ENCODE results near the gene PPP2R2B. TPM values are rescaled to one million over a fixed set of nuclear protein-coding genes. Genes with fewer than 3 reads are reported as not detected.

PPP2R2B gene
- total RNA-seq, 1 experiment from 2014 or later: not detected

DNA sequence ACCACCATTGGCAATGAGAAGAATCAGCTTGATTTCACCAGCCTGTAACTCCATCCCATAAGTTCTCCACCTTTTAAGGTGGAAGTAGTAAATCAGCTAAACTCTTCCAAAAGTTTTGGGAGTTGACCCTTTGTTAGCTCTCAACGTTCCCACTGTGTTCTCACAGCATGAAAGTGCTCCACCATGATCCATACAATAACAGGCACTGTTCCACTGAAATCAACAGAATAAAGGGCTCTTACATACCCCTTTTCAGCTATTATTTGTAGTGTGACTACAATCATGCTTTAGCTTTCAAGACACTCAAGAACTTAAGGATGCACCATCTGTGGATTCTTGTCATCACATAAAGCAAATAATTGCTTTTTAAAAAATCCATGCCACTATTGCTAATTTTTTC, 81.6 kb downstream of the PPP2R2B start:
- Histone ChIP-seq H3K36me3 (ENCODE audit: low read depth, low read length) (no peaks in the 10 kb centered on the region), H3F3A (ENCODE audit: low read length, unreplicated experiment) (no peaks in the 10 kb centered on the region), H2AFZ (ENCODE audit: low read length) (no peak overlapping the region), H3K9me2 (replicated peaks; ENCODE audit: low read length) (no peaks in the 10 kb centered on the region), H3K9me3 (ENCODE audit: low read length) (no peaks in the 10 kb centered on the region), H3K9ac (ENCODE audit: low read length) (no peak overlapping the region), H3K79me2 (ENCODE audit: low read length) (no peaks in the 10 kb centered on the region), H3K4me2 (ENCODE audit: low read length) (no peak overlapping the region), H3K4me3 (ENCODE audit: low read length) (no peak overlapping the region), H3K4me1 (ENCODE audit: insufficient read depth, low read length) (peaks cover 17% of the 10 kb centered on the region), H3K27ac (ENCODE audit: low read length) (no peak overlapping the region), H4K20me1 (ENCODE audit: low read length) (no peaks in the 10 kb centered on the region), H3K27me3 (ENCODE audit: low read length) (no peaks in the 10 kb centered on the region)
- intact Hi-C loops (cut with micrococcal nuclease): no loop called here
- no TSS peak for BruUV-seq (replicated peaks)
- no peak for DNase-seq
- ATAC-seq: no peak
- CTCF ChIA-PET: no interaction called here
- TF ChIP-seq, protein P1, sequence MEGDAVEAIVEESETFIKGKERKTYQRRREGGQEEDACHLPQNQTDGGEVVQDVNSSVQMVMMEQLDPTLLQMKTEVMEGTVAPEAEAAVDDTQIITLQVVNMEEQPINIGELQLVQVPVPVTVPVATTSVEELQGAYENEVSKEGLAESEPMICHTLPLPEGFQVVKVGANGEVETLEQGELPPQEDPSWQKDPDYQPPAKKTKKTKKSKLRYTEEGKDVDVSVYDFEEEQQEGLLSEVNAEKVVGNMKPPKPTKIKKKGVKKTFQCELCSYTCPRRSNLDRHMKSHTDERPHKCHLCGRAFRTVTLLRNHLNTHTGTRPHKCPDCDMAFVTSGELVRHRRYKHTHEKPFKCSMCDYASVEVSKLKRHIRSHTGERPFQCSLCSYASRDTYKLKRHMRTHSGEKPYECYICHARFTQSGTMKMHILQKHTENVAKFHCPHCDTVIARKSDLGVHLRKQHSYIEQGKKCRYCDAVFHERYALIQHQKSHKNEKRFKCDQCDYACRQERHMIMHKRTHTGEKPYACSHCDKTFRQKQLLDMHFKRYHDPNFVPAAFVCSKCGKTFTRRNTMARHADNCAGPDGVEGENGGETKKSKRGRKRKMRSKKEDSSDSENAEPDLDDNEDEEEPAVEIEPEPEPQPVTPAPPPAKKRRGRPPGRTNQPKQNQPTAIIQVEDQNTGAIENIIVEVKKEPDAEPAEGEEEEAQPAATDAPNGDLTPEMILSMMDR (conservative IDR thresholded peaks at IDR 0.05; ENCODE audit: low read depth, low read length): no peak
- TF ChIP-seq EZH2phosphoT487 (IDR thresholded peaks at IDR 0.05; ENCODE audit: borderline replicate concordance, low read length) (no peak), EZH2 (IDR thresholded peaks at IDR 0.05; ENCODE audit: low read length, unreplicated experiment) (no peak)
- POLR2A ChIA-PET (ENCODE audit: unreplicated experiment): no interaction called here

GRCh38 chr5:146796144-146796543, 82.4 kb downstream of the PPP2R2B start:
- intact Hi-C loops (cut with micrococcal nuclease): no loop called here
- POLR2A ChIA-PET (ENCODE audit: unreplicated experiment): no interaction called here
- TF ChIP-seq EZH2 (IDR thresholded peaks at IDR 0.05; ENCODE audit: low read length, unreplicated experiment): no peak
- TF ChIP-seq, protein P1 (conservative IDR thresholded peaks at IDR 0.05; ENCODE audit: low read depth, low read length): no peak
- no peak for TF ChIP-seq EZH2phosphoT487 (IDR thresholded peaks at IDR 0.05; ENCODE audit: borderline replicate concordance, low read length)
- no peaks in the 10 kb centered on the region for H3K27me3 ChIP-seq (ENCODE audit: low read length)
- H2AFZ ChIP-seq (ENCODE audit: low read length): no peak overlapping the region
- H3K27ac ChIP-seq (ENCODE audit: low read length): no peak overlapping the region
- no peaks in the 10 kb centered on the region for H3K9me3 ChIP-seq (ENCODE audit: low read length)
- H3F3A ChIP-seq (ENCODE audit: low read length, unreplicated experiment): no peaks in the 10 kb centered on the region
- ATAC-seq: no peak
- no peak overlapping the region for H3K9ac ChIP-seq (ENCODE audit: low read length)
- no peaks in the 10 kb centered on the region for H3K79me2 ChIP-seq (ENCODE audit: low read length)
- DNase-seq: peak; percentile 12
- H4K20me1 ChIP-seq (ENCODE audit: low read length): no peaks in the 10 kb centered on the region
- H3K4me3 ChIP-seq (ENCODE audit: low read length): no peak overlapping the region
- no peak overlapping the region for H3K4me2 ChIP-seq (ENCODE audit: low read length)
- BruUV-seq (replicated peaks): no TSS peak
- H3K9me2 ChIP-seq (replicated peaks; ENCODE audit: low read length): no peaks in the 10 kb centered on the region
- H3K36me3 ChIP-seq (ENCODE audit: low read depth, low read length): no peaks in the 10 kb centered on the region
- H3K4me1 ChIP-seq (ENCODE audit: insufficient read depth, low read length): peaks cover 17% of the 10 kb centered on the region
- CTCF ChIA-PET: no interaction called here

DNA sequence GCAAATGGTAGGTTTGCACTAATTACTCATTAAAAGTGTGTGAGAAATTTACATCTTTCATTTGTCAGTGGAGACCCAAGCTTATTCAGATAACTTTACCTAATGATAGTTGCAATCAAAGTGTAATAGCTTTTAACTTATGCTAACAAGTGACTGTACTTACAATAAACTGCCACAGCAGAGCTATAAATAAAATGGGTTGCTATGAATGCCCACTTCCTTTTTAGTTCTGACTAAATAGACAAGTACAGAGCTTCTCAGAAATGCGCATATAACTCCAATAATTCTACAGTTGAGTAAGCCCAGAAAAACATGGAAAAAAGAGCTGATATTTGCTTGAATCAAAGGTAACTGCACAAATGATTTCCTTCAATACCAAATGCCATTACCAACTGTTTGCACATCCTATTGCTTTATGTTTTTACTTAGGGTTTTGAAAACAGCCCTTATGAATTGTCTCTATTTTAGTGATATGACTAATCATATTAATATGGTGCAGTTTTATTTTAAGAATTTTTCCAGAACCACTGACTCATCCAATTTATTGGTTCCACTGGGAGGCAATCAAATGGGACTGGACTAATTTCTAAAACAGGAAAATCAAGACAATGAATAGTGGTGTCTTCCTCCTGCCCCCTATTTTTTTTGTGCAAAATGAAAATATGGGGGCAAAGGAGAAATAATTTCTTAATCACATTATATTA, 84.1 kb downstream of the PPP2R2B start:
- Histone ChIP-seq H3K9ac (ENCODE audit: low read length) (no peak overlapping the region), H3K4me3 (ENCODE audit: low read length) (no peak overlapping the region), H3K9me3 (ENCODE audit: low read length) (no peaks in the 10 kb centered on the region), H4K20me1 (ENCODE audit: low read length) (no peaks in the 10 kb centered on the region), H3K27ac (ENCODE audit: low read length) (peak overlapping the region; percentile 49), H3K79me2 (ENCODE audit: low read length) (no peaks in the 10 kb centered on the region), H2AFZ (ENCODE audit: low read length) (no peak overlapping the region), H3K36me3 (ENCODE audit: low read depth, low read length) (no peaks in the 10 kb centered on the region), H3K9me2 (replicated peaks; ENCODE audit: low read length) (no peaks in the 10 kb centered on the region), H3K4me1 (ENCODE audit: insufficient read depth, low read length) (peaks cover 17% of the 10 kb centered on the region), H3K27me3 (ENCODE audit: low read length) (no peaks in the 10 kb centered on the region), H3K4me2 (ENCODE audit: low read length) (peak overlapping the region; percentile 51), H3F3A (ENCODE audit: low read length, unreplicated experiment) (no peaks in the 10 kb centered on the region)
- no TSS peak for BruUV-seq (replicated peaks)
- ATAC-seq (no peak; the same call in 1 of the 2 replicates), DNase-seq (peak; percentile 64)
- ChIA-PET POLR2A (ENCODE audit: unreplicated experiment) (no interaction called here), CTCF (no interaction called here)
- intact Hi-C loops (cut with micrococcal nuclease): no loop called here
- TF ChIP-seq EZH2phosphoT487 (IDR thresholded peaks at IDR 0.05; ENCODE audit: borderline replicate concordance, low read length) (no peak), EZH2 (IDR thresholded peaks at IDR 0.05; ENCODE audit: low read length, unreplicated experiment) (no peak)
- TF ChIP-seq, protein P1 (conservative IDR thresholded peaks at IDR 0.05; ENCODE audit: low read depth, low read length): no peak

Measured in PC-3 (cell line).